HG03280 (cell line): Measurements from ENCODE around the gene ISG20.
A peak's percentile ranks its signal among the peaks of the same experiment; 100 is the strongest.

Source experiments
- ATAC-seq: cut with Tn5 transposase; IDR thresholded peaks from one replicate; pipeline ENCODE4 v1.9.1; 2021; ENCODE audit warnings: mild to moderate bottlenecking, moderate library complexity; ENCODE audit not compliant: unreplicated experiment

The ISG20 gene

DNA sequence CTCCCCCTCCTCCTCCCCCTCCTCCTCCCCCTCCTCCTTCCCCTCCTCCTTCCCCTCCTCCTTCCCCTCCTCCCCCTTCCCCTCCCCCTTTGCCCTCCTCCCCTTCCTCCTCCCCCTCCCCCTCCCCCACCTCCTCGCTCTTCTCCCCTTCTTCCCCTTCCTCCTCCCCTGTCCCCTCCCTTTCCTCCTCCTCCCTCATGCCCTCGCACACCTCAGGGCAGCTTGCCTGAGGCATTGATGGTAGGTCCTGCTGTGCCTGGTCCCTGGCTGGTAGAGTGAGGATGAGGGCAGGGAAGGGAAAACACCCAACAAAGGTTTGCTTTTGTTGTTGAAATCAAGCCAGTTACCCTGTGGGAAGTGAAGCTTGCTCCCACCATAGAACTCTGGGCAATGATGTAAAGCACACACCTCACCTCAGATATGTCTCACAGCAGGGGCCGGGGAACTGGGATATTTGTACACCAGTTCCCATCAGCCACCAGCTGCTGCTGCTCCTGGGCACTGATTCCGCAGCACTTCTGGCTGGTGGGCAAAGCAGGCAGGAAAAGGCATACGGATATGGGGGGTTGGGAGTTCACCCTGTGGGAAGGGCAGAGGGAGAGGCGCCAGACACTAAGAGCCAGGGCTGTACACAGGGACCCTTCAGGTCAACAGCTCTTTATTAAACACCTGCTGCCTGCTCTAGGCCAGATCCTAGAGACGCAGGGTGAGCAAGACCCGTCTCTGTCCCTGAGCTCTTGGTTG is 13.8 kb downstream of the ISG20 start:
- ATAC-seq: no peak

DNA sequence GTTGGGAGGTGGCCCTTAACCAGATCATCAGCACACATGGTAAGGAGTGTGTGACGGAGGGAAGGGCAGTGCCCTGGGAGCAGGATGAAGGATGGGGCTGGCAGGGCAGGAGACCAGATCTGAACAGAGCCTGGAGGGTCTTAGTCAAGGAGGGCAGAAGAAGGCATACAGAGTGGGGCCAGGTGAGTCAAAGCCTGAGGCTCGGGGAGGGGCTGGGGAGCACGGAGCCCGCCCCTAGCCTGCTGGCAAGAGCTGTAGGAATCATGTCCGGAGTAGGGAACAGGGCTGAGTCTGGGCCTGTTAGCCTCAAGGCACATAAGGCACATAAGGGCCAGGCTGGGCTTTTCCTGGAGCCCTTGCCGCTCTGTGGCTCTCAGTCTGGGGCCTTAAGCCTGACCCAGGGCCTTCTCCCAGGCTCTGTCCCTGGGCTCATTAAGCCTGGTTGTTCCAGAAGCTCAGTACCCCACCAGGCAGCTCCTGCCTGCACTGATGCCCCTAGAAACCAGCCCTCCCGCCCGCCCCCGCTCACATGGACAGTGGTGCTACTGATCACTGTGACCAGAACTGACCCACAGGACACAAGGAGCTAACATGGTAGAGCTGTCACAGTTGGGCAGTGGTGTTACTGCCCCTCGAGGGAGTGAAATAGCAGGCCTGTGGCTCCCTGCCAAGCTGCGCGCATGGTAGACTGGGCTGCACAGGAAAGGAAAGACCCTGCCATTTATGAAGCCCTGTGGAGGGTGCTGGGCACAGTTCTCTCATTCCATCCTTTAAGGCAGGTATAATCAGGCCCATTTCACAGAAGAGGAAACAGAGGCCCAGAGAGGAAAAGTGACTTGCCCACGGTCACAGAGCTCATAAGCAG is 14.6 kb downstream of the ISG20 start:
- ATAC-seq: no peak

DNA sequence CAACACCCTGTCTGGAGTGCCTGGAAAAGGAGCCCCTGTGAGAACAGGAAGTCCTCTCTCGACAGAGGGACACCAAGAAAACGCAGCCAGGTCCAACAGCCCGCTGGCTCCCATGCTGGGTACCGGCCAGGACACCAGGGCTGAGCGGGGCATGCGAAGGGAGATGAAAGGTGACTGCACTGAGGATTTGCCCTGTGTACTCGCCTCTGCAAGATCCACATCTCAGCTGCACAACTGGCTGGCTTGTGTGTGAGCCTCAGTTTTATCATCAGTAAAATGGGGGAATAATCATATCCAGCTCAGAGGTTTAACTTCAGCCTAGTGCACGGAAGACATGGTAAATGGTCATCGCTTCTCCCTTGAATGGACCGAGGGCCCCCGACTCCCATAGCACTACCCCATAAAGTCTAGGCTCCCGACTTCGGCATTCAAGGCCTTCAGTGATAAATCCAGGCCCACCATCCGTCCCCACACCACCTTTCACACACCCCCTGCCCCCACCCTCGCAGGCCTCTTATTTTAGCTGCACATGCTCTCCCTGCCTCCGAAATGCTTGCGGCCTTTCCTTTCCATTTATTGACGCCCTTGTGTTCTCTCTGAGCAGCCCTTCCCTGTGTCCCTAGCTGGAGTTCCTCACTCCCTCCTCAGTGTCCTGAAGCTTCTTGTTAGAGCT is 15.8 kb downstream of the ISG20 start:
- ATAC-seq: no peak

DNA sequence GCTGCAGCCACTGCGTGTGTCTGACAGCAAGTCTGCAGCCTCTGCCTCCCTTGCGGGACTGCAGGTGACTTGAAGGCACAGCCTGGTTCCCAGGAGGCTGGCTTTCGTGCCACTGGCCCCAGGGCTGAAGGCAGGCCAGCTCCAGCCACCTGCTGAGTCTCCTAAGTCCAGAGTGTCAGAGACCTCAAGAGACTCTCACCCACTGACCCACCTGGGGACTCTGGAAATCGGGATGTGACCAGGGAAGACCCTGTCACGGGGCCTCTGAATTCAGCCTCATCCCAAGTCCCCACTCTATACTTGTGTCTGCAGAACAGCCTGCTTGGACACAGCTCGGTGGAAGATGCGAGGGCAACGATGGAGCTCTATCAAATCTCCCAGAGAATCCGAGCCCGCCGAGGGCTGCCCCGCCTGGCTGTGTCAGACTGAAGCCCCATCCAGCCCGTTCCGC is 16.3 kb downstream of the ISG20 start:
- ATAC-seq: no peak

DNA sequence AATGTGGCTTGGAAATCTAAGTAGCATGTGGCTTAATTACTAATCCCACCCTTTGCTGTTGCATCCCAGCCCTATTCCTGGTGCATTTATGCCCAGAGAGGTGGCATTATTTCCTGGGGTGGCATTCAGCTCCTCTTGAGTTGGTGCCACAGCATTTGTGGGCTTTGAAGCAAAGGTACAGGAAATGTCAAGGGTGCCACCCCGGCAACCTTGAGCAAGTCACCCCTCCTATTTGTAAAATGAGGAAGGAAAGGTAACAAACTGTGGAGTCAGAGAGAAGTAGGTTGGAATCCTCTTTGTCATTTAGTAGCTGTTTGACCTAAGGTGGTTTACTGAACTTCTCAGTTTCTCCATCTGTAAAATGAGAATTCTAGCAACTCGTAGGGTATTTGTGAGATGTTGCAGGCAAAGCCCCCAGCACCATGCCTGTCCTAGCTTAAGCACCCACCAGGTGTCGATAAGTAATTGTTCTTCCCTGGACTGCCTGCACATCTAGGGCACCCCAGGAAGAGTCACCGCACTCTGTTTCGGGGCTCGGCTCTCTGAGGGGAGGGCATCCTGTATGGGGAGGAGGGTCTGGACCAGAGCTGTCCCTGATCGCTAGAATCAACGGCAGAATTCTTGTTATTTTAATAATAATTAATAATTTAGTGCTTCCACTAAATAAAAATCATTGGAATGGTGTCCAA is 17.1 kb downstream of the ISG20 start:
- ATAC-seq: no peak

DNA sequence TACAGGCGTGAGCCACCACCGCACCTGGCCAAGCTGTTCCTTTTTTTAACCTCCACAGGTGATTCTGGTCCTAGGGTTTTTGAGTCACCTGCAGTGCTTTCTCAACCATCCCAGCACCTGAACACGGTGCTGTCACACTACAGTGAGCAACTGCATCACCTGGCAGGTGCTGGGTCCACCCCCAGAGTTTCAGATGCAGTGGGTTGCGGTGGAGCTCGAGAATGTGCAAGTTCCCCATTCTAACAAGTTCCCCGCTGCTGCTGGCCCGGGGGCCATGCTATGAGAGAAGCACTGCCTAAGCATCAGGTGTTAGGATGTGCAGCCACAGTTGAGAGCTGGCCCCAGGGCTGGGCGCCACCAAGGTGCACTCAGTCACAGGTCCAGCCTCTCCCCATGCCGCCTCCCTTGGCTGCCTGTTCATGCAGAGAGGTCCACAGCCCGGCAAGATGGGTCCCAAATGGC is 18.0 kb downstream of the ISG20 start:
- peak; percentile 93 for ATAC-seq

DNA sequence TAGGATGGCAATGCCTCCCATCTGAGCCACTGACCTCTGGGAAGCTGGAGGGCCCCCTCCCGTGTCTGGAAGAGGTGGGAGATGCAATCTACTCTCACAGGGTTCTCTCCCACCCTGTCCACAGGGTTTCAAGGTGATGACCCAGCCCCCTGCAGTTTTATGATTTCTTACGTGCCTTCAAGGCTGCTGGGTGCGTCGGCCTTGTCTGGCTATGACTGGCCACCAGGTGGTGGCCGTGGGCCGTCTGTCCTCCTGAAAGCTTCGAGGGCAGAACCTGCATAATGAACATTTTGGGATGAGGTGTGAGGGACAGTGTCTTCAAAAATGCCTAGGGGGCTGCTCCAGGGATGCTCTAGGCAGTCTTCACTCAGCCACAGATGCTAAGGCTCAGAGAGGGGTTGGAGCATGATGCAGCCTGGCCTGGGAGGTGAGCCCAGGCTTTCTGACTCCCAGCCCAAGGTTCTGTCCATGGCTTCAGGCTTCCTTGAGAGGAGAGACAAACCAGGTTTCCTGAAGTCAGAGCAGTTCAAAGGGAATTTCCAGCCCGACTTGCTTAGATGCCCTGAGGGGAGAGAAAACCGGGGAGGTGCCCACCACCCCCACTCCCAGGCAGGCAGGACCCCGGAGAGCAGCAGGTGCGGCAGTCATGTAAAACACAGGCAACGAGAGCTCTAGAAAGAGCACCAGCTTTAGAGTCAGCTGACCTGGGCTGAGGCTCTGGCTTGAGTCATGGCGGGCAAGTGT is 18.7 kb downstream of the ISG20 start:
- no peak for ATAC-seq

DNA sequence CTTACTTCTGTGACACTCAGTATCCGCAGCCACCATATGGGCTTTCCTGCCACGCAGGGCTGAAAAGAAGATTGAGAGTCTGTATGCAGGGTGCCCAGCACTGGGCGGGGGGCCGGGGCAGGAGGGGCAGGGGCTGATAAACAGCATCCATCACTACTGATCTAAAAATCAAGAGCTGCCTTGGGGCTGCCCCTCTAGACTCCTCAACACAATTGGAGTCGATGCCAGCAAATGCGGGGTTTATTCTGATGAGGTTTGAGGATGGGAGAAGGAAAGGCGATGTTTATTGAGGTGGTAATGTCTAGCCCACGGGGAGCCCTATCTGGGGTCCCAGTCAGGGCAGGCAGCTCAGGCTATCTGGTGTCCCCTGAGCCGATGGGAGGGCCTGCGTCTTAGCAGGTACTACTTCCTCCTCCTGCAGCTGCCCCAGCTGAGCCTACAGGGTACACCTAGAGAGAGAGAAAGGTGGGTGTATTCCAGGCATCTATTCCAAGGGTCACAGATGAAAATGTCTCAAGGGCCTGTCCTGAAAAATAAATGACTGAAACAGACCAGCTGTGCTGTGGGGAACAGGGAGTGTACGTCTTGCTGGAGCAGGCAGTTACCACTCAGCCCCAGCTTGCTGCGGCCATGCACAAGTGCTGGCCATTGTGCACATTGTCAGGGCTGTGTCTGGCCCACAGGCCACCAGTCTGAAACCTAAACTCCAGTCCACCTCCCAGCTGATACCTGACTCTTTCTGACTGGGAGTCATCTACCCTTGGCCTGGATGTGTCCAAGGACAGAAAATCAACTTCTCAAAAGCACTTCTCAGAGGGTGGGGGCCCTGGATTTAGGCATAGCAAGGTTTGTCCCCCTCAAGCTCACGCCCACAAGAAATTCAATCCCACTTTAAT is 19.5 kb downstream of the ISG20 start:
- ATAC-seq: no peak

DNA sequence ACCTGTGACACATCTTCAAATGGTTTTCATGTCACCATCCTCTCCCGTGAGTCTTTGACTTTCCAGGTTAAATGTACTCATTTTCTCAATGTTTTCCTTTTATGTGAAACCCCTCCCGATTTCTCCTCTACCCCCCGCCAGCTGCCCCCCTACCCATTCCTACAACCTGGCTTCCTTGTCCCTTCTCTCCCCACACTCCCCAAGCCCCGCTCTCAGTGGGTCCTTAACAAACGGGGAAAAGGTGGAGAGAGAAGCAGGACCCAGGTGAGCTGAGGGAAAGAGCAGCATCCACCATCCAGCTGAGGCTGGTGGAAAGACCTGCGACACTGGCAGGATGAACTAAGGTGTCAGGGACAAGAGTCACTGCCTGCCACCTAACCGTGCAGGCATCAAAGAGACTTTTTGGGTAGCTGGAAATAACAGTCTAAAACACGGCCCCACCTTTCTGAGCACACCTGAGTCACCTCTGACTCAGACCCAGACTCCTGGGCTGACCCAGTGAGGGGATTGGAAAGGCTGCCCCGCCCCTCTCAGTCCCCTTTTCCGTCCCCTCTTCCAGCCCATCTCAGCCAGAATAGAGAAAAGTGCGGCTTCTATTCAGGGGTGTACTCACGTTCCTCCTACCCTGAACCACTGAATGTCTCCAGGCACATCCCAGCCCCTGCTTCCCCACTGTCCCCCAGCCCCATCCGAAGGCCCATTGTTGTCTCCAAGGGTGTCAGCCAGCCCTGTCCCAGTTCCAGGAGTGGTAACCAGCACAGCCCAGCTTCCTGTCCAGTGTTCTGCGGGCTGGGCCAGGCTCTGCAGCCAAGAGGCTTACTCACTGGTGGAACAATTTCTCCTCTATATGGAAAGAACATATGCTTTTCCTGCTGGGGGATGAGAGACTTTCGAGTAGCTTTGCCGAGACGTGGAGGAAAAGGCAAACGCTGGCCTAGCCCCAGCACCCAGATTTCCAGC is 20.4 kb downstream of the ISG20 start:
- no peak for ATAC-seq

DNA sequence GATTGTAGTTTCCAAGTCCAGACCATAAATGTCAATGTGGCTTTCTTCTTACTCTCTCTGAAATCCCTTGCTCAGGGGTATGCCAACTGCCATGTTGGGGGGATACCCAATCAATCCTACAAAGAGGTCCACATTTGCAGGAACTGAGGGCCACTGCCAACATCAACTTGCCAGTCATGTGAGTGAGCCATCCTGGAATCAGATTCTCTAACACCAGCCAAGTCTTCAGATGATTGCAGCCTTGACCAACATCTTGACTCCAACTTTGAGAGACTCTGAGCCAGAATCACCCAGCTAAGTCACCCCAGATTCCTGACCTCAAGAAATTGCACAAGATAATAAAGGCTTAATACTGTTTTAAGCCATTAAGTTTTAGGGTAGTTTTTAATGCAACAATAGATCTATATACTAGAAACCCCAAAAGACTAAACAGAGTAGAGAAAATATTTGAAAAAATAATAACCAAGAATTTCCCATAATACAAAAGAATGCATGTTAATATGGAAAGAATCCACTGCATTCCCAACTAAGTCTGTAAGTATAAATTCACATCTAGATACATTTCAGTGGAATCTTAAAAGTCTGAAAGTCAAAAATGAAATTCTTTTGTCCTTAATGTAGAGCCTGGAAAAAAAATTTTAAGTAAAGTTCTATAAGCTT is 22.4 kb downstream of the ISG20 start:
- ATAC-seq: no peak

DNA sequence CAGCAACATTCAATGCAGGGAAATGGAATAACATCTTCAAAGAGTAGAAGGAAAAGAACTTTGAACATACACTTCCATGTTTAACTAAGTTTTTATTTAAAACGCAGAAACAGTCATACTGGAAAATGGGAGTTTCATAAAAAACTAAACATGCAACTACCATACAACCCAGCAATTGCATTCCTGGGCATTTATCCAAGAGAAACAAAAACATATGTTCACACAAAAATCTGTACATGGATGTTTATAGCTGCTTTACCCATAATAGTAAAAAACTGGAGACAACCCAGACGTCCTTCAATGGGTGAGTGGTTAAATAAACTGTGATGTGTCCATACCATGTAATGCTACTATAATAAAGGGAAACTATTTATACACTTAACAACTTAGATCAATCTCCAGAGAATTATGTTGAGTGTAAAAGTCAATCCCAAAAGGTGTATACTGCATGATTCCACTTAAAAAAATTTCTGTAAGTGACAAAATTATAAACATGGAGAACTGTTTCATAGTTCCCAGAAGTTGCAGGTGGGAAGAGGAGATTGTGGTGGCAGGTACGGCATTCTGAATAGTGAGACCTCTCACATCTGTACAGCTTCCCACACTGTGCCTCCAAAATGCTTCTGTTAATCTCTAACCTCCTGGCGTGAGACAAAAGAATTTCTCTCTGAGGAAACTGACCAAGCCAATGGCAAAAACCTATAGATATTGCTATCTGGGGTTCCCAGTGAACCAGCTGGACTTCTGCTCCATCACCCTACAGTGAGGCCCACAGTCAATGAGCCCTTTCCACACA is 23.1 kb downstream of the ISG20 start:
- no peak for ATAC-seq

DNA sequence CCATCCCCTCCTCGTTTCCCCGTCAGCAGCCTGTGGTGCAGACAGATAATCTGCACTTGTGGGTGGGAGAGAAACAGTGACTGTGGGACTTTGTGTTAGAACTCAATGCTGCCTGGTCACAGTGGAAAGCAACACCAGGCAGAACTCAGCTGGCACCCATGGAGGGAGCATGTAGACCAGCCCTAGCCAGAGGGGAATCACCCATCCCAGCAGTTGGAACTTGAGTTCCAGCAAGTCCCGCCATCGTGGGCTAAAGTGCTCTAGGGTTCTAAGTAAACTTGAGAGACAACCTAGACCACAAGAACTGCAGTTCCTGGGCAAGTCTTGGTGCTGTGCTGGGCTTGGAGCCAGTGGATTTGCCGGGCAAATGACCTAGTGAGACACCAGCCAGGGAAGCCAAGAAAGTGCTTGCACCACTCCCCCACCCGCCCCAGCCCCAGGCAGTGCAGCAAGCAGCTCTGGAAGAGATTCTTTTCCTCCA is 24.4 kb downstream of the ISG20 start:
- no peak for ATAC-seq

DNA sequence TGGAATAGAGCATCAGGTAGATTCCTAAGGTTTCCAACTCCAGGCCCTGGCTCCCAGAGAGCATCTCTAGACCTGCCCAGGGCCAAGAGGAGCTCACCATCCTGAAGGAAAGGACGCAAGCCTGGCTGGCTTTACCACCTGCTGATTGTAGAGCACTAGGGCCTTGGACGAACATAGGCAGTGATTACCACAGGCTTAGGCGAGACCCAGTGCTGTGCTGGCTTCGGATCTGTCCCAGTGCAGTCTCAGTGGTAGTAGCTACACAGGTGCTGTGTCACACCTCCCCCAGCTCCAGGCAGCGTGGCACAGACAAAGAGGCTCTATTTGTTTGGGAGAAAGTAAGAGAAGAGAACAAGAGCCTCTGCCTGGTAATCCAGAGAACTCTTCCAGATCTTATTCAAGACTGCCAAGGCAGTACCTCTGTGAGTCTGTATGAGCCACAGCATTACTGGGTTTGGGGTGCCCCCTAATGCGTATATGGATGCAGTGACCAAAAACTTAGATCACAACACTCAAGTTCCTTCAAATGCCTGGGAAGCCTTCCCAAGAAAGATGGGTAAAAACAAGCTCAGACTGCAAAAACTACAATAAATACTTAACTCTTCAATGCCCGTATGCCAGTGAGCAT is 25.4 kb downstream of the ISG20 start:
- no peak for ATAC-seq

DNA sequence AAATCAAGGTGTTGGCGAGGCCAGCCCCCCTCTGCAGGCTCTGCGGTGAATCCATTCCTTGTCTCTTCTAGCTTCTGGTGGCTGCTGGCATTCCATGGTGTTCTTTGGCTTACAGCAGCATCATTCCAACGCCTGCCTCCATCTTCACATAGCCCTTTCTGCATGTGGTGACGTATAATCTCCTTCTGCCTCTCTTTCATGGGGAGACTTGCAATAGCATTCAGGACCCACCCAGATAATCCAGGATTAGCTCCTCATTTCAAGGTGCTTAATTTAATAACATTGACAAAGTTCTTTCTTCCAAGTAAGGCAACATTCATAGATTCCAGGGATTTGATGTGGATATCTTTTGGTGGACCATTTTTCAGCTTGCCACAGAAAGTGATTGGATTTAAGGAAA is 35.8 kb downstream of the ISG20 start:
- ATAC-seq: no peak

DNA sequence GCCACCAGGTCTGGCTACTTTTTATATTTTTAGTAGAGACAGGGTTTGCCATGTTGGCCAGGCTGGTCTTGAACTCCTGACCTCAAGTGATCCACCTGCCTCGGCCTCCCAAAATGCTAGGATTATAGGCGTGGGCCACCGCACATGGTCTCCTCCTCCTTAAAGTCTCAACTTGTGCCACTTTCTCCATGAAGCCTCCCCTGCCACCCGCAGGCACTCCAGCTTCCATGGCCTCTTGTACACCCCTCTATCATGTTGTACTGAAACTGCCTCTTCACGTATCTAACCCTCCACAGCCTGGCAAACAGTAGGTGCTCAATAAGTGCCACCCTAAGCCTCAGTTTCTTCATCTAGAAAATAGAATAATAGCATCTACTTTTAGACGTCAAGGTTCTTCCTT is 39.9 kb downstream of the ISG20 start:
- ATAC-seq: no peak
